Spleen (tissue), 7 donors: ENCODE measurements around the gene SNX27.

Source experiments
- CTCF ChIP-seq, 11 experiments: fragments of 200-600 bp in 7 of 11; fragments of 450-650 bp in 4 of 11; sonication (generic) in 4 of 11; IDR thresholded peaks in 8 of 11; conservative IDR thresholded peaks in 3 of 11; 1 replicate in 7 of 11; 2 replicates in 4 of 11; pipeline versions ENCODE4 v1.4.0 to v1.8.0; 2016 to 2021; ENCODE audit warnings: antibody characterized with exemption in 11 of 11, inconsistent platforms in 4 of 11, mild to moderate bottlenecking in 1 of 11
- POLR2A ChIP-seq, 3 donors: fragments of 450-650 bp; IDR thresholded peaks; one replicate each; pipeline ENCODE4 v1.5.1; 2017; ENCODE audit warnings: antibody characterized with exemption in 3 of 3, mild to moderate bottlenecking in 1 of 3
- POLR2AphosphoS5 ChIP-seq, 3 donors: sonication (generic); formaldehyde crosslinking; IDR thresholded peaks; one replicate each; pipeline ENCODE4 v1.5.1; 2017; ENCODE audit warnings: antibody characterized with exemption in 3 of 3
- donor health status: DM: no; HTN: no; CAD: no; lungs with moderate emphysema.
- donor health status: DM: no; HTN: no; CAD: no.
- donor health status: DM: no; HTN: no; CAD: no.

- TF ChIP-seq CTCF (IDR thresholded peaks at IDR 0.05 in 8 of 11, conservative IDR thresholded peaks at IDR 0.05 in 3 of 11) (no peak), POLR2AphosphoS5 (IDR thresholded peaks at IDR 0.05) (no peak), POLR2A (IDR thresholded peaks at IDR 0.05) (no peak)
Measured at GRCh38 chr1:151584780-151585179, 27.1 kb upstream of the SNX27 start.
